Ovary (tissue), 9 donors: ENCODE results near the gene LCN1. TPM values are rescaled to one million over a fixed set of nuclear protein-coding genes. Genes with fewer than 3 reads are reported as not detected.

Experiments used
- DNase-seq, 5 donors: peaks; one replicate each; pipeline ENCODE4 v3.0.0-alpha.2; 2019 to 2020
- H3K27ac ChIP-seq, 2 donors: fragments of 200-600 bp; one replicate each; pipeline versions ENCODE4 v1.5.1 to v1.8.0; 2019 to 2022
- H3K27me3 ChIP-seq: fragments of 200-600 bp; one replicate; pipeline ENCODE4 v1.8.0; 2022
- H3K36me3 ChIP-seq: fragments of 200-600 bp; sonication (generic); one replicate; pipeline ENCODE4 v1.5.1; 2019
- H3K4me1 ChIP-seq: one replicate; pipeline ENCODE4 v1.8.1; 2013; ENCODE audit warnings: mild to moderate bottlenecking, moderate library complexity; ENCODE audit not compliant: insufficient read depth
- H3K4me3 ChIP-seq: fragments of 200-600 bp; sonication (generic); one replicate; pipeline ENCODE4 v1.5.1; 2017
- H3K9me3 ChIP-seq, 2 donors: fragments of 200-600 bp in 1 of 2; sonication (generic) in 1 of 2; one replicate each; pipeline versions ENCODE4 v1.5.1 to v1.8.1; 2013 to 2019; ENCODE audit warnings: mild to moderate bottlenecking in 1 of 2, moderate library complexity in 1 of 2
- CTCF ChIP-seq, 3 donors: fragments of 450-650 bp in 2 of 3; fragments of 200-600 bp in 1 of 3; IDR thresholded peaks; one replicate each; pipeline versions ENCODE4 v1.5.1 to v1.8.0; 2016 to 2022; ENCODE audit warnings: antibody characterized with exemption in 3 of 3, mild to moderate bottlenecking in 1 of 3
- EP300 ChIP-seq: sonication (generic); formaldehyde crosslinking; IDR thresholded peaks from one replicate; pipeline ENCODE4 v1.6.1; 2017; ENCODE audit warnings: antibody characterized with exemption
- POLR2A ChIP-seq: fragments of 450-650 bp; IDR thresholded peaks from one replicate; pipeline ENCODE4 v1.6.1; 2017; ENCODE audit warnings: antibody characterized with exemption, mild to moderate bottlenecking, moderate library complexity
- WGBS, 3 donors: extraction: QIAGEN DNeasy Blood & Tissue Kit in 1 of 3; methylation state at CpG; one replicate each; pipeline versions ENCODE4 v1.1.5 to v1.1.7; 2013 to 2017; 5-methylcytosine and 5-hydroxymethylcytosine counted together
- intact Hi-C, 4 donors: fragments of 100-400 bp; cut with DNase I; formaldehyde crosslinking; loops; one replicate each; pipeline versions ENCODE4 v1.11.0 to v1.15.1; 2022 to 2023
- polyA plus RNA-seq, 2 donors: library from polyadenylated mRNA; stranded (reverse); fragments of 200-250 nt in 1 of 2; fragments of 350-450 nt in 1 of 2; fragmentation: Illumina TruSeq in 1 of 2; extraction: RNeasy Lipid Tissue Mini Kit (QIAGEN cat#74804) in 1 of 2; gene quantifications; one replicate each; pipeline ENCODE4 v1.2.3, GENCODE V29; 2013 to 2014
- total RNA-seq, 7 donors: library from RNA; depleted of rRNA in 2 of 7; stranded (reverse); fragments of >200 nt in 2 of 7; fragmentation: NEBNext Ultra II Directional in 3 of 7; extraction: Animal tissue kit (Norgen Biotek cat#: 25700) in 3 of 7; gene quantifications; one replicate each; pipeline versions ENCODE4 v1.1.0 to v1.2.4, GENCODE V29; 2016 to 2023
- donor health status: DM: no; HTN: no; CAD: no; lungs with moderate emphysema.
- donor health status: DM: no; HTN: no; CAD: no.
- donor health status: Bipolar disorder and iron deficiency.
- donor health status: DM: yes; HTN: yes; CAD: no.
- donor health status: DM: no; HTN: no; CAD: no.
- donor health status: DM: yes; HTN: yes; CAD: no.

Gene LCN1
- total and polyA plus RNA-seq, 9 donors = 2.3 to 5.3 TPM; not detected in 7

GRCh38 chr9:135551456-135551855, 30.2 kb downstream of the LCN1 start:
- H3K4me1 ChIP-seq = no peaks in the 10 kb centered on the region
- TF ChIP-seq POLR2A (no peak), CTCF (IDR thresholded peaks at IDR 0.05) (no peak), EP300 (no peak)
- no peak for DNase-seq
- no peak overlapping the region for H3K27ac ChIP-seq
- no peaks in the 10 kb centered on the region for H3K27me3 ChIP-seq
- no peaks in the 10 kb centered on the region for H3K36me3 ChIP-seq
- no peaks in the 10 kb centered on the region for H3K9me3 ChIP-seq
- WGBS, 3 donors = 85 to 90% (median 88%) methylated on average over 13 of the region's 13 CpGs
- intact Hi-C loops = no loop called here
- H3K4me3 ChIP-seq = no peak overlapping the region

GRCh38 chr9:135552021-135552697, 30.9 kb downstream of the LCN1 start:
- Histone ChIP-seq H3K27me3 (no peaks in the 10 kb centered on the region), H3K9me3 (no peaks in the 10 kb centered on the region), H3K4me3 (no peak overlapping the region), H3K27ac (no peak overlapping the region), H3K4me1 (no peaks in the 10 kb centered on the region), H3K36me3 (no peaks in the 10 kb centered on the region)
- no peak for TF ChIP-seq EP300
- TF ChIP-seq CTCF (IDR thresholded peaks at IDR 0.05) = no peak
- no peak for TF ChIP-seq POLR2A
- WGBS, 3 donors = 76 to 84% (median 79%) methylated on average over 17 to 18 of the region's 18 CpGs
- intact Hi-C loops = no loop called here
- no peak for DNase-seq

GRCh38 chr9:135552698-135553171, 31.5 kb downstream of the LCN1 start:
- intact Hi-C loops = no loop called here
- TF ChIP-seq EP300 (no peak), POLR2A (no peak), CTCF (IDR thresholded peaks at IDR 0.05) (no peak)
- DNase-seq = no peak
- no peaks in the 10 kb centered on the region for H3K27me3 ChIP-seq
- no peaks in the 10 kb centered on the region for H3K4me1 ChIP-seq
- no peaks in the 10 kb centered on the region for H3K36me3 ChIP-seq
- no peak overlapping the region for H3K4me3 ChIP-seq
- H3K9me3 ChIP-seq = no peaks in the 10 kb centered on the region
- 86 to 90% (median 86%) methylated on average over 17 to 19 of the region's 19 CpGs for WGBS, 3 donors
- H3K27ac ChIP-seq = no peak overlapping the region

- no peak for TF ChIP-seq EP300
- TF ChIP-seq CTCF (IDR thresholded peaks at IDR 0.05) = no peak
- TF ChIP-seq POLR2A = no peak
- Histone ChIP-seq H3K27ac (no peak overlapping the region), H3K27me3 (no peaks in the 10 kb centered on the region), H3K4me1 (no peaks in the 10 kb centered on the region), H3K4me3 (no peak overlapping the region), H3K36me3 (no peaks in the 10 kb centered on the region), H3K9me3 (no peaks in the 10 kb centered on the region)
- 65 to 79% (median 70%) methylated on average over 4 of the region's 4 CpGs for WGBS, 3 donors
- intact Hi-C loops = no loop called here
- DNase-seq = no peak
These were observed 33.5 kb downstream of the LCN1 start for GRCh38 chr9:135554718-135555117.
